Activated T-helper 1 cell treated with Interleukin-2 at 50 U/mL for 16 hours (primary cell): ENCODE data around the gene TSEN2.
A peak's percentile ranks its signal among the peaks of the same experiment; 100 is the strongest.

Source experiments
- DNase-seq: peaks from one replicate; pipeline ENCODE4 v3.0.0-alpha.2; 2020; ENCODE audit warnings: low read depth

The TSEN2 gene

DNA sequence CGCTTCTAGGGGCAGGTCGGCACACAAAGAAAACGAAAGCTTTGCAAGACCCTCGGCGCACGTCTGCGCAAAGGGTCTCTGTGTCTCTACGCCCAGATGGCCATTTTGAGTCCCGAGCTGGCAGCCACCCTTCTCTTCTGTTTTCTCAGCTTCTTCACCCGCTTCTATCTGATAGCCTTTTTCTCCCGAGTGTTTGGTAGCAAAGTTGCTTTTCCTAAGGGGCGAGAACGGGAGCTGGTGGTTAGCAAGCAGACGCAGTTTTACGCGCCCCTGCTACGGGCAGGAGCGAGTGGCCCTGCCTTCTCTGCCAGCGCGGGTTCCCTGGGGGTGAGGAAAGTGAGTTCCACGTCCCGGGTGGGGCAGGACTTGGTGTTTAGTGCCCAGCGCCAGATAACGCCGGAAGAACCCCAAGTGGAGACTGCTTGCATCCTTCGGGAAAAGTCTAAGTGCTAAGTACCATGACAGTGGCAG lies 69.7 kb downstream of the TSEN2 start:
- no peak for DNase-seq

DNA sequence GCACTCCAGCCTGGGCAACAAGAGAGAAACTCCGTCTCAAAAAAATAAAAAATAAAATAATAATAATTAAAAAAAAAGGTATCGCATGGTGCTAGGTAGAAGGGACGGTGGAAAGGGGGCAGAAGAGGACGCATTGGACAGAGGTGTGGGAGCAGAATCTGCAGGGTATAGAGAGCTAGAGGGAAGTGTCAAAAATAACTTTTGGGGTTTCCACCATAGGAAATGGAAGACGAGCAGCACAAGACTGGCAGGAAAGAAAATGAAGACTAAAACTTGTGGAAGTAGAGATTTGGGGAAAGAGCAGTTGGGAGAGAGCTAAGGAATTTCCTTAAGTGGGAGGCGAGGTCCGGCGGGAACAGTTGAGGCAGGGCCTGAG lies 72.0 kb downstream of the TSEN2 start:
- DNase-seq: no peak

DNA sequence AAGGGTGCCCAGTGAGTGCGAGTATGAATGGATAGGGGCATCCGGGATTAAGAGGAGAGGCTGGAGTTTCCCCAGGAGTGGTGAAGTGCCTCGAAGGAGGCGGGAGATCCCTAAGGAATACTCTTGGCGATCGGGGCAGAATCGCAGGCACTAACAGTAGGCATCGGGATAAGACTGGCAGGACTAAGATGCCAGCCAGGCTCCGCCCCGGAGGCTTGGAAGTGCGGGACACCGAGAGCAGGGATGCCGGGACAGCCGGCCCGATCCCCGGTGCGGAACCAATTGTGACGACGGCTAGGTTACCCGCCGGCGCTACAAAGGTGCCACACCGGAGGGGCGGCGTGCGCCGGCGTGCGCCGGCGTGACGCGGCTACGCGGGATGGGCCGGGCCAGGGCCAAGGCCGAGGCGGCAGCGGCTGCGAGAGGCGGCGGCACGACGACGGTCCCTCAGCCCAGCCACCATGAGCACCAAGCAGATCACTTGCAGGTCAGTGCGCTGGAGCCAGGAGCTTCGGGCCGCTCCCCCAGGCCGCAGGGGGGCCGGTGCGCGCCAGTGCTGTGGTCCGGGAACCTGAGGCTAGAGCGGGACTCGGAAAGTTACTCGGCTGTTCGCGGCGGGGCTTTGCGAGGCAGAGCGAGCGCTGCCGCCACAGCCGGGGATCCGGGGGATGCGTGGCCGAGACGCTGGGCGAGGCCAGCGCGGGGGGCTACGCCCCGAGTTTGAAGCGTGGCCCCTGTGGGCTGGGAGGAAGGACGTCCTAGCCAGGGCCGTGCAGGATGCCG lies 72.6 kb downstream of the TSEN2 start, which contains the start of gene MKRN2:
MKRN2 (plus strand) TSS at position 398 of the 783 bp plus-strand sequence; CDS start at position 462, 64 bp downstream.
- DNase-seq: peak; percentile 79

DNA sequence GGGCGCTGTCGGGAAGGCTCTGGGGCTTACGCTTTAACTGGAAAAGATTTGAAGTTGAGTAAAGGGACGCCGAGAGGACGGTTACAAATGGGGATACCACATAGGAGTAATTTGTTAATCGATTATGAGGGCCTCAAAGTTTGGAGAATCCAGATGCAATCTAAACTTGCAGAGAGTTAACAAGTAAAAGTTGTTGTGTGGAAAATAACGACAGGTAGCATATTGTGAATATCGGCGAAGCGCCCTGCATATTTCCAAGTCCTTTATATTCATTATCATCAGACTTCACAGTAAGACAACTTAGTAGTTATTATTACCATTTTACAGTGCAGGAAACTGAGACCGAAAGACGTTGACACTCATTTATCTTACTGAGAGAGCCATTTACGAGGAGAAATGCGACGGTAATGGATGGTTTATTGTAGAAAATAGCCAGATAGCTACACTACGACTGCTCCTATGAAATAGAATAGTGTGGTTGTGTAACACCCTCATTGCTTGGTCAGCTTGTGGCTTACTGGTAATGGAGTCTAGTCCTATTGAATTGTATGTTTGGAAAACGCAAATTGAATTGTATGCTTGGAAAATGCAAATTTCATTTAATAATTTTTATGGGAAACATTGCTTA lies 73.3 kb downstream of the TSEN2 start:
- no peak for DNase-seq

DNA sequence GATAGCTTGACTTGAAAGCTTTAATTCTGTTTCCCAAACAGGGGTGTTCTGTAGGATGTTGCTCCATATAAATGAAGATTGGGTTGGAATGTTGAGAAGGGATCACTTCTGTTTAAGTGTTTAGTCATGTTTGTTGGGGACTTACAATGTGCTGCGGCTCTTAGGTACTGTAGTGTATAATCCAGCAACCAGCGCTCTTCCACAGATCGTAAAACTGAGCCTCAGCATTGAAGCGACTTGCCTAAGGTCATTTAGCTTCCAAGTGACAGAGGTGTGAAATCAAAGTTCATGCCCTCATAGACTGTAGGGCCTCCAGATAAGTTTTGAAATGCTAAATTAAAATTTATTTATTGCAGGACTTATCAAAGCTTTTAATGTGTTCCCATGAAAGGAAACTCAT lies 74.4 kb downstream of the TSEN2 start:
- DNase-seq: no peak

DNA sequence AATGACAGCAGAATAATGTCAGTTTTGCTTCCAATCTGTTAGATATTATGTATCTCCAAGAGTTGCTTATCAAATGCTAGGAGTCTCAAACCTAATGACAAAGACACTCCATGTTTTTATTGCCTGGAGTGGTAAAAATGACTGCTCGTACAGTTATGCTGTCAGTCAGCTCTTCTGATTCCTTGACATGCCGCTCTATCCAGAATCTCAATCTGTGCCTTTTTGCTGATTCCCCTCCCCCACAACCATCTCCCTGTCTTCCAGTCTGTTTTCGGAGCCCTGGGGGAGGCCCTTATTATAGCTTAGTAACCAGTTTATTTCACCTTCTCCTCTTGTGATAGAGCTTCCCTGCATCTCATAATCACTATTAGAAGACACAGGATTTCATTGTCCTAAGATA lies 75.2 kb downstream of the TSEN2 start:
- DNase-seq: no peak

DNA sequence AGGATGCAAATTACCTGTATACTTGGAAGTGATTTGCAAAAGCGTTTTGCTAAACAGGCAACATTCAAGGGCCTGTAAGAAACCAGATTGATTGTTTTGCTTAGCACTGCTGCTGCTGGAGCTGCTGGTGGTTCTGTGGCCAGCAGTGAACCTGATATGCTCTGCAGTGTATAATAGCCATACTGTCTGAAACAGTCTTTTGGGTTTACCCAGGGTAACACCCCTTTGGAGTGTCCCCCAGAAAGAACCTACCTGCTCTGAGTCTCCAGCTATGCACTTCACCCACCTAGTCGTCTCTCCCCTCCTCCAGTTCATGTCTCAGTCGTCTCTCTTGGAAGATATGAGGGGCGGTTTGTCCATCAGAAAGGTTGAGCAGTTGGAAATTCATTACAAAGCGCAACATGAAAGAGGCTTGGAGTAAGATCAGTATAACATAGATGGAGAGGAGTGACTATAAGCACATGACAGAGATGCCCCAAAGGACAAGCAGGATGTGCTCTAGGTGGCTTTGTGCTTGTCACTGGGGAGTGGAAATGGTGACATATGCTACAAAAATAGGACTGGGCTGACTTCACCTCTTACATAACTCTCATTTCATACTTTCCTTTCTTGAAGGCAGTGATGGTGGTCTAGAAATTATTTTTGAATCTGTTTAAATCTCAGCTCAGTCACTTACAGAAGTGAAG lies 76.4 kb downstream of the TSEN2 start:
- no peak for DNase-seq

DNA sequence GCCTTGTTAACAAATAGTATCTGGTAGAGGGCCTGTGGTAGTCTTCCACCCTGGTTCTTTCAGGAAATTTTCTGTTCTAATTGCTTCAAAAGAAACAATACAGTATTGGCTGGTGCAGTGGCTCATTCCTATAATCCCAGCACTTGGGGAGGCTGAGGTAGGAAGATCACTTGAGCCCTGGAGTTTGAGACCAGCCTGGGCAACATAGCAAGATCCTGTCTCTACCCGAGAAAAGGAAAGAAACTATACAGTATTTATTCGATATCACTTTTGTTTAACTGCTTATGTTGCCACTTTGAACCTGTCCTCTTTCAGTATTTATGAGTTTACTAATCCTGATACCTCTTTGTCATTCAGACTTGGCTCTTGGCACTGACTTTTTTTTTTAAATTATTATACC lies 77.1 kb downstream of the TSEN2 start:
- no peak for DNase-seq

DNA sequence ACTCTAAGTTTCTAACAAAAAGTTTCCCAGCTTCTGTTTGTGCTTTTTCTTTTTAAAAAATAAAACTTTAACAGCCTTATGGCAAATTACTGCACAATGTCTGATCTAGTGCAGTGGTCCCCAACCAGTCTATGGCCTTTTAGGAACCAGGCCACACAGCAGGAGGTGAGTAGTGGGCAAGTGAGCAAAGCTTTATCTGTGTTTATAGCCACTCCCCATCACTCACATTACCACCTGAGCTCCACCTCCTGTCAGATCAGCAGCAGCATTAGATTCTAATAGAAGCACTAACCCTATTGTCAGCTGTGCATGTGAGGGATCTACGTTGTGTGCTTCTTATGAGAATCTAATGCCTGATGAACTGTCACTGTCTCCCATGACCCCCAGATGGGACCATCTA lies 78.2 kb downstream of the TSEN2 start:
- no peak for DNase-seq

DNA sequence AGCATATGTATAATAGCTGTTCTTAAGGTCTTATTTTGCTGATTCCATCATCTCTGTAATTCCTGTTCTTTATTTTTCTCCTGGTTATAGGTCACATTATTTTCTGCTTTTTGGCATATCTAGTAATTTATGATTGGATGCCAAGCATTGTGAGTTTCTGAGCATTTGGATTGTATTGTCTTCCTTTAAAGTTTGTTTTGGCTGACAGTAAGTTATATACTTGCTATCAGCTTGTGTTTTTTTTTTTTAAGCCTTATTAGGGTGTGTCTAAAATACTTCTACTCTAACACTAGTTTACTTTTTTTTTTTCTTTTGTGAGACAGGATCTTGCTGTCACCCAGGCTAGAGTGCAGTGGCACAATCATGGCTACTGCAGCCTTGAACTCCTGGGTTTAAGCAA lies 82.7 kb downstream of the TSEN2 start:
- DNase-seq: no peak

DNA sequence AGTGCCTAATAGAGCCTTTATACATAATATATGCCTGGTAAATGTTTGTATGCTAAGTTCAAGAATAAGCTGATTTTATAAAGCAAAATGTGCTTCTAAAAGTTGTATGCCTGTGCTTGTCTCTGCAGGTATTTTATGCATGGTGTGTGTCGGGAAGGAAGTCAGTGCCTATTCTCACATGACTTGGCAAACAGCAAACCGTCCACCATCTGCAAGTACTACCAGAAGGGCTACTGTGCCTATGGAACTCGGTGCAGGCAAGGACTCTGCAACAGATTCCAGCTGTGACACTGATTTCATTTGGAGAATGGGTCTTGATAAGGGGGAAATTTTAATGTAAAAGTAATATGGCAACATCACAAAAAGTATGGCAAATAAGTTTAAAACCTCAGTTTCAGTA lies 84.5 kb downstream of the TSEN2 start:
- no peak for DNase-seq

DNA sequence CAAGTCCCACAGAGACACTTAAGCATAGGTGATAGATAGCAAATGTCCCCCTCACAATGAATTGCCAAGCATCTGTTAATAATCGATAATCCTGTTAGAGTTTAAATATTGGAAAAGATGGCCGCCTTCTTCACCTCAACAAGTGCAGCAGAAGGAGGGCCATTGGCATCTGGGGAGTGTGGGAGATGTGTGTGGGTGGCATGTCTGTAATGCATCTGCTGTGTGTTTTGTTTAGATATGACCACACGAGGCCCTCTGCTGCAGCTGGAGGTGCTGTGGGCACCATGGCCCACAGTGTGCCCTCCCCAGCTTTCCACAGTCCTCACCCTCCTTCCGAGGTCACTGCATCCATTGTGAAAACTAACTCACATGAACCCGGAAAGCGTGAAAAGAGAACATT lies 85.6 kb downstream of the TSEN2 start:
- DNase-seq: no peak

DNA sequence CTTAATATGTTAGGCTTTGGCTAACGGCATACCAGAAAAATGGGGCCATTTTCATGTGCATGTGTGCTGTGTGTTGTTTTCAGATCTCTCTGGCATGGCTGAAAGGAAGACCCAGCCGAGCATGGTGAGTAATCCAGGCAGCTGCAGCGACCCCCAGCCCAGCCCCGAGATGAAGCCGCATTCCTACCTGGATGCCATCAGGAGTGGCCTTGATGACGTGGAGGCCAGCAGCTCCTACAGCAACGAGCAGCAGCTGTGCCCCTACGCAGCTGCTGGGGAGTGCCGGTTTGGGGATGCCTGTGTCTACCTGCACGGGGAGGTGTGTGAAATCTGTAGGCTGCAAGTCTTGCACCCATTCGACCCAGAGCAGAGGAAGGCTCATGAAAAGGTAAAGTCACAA lies 87.7 kb downstream of the TSEN2 start:
- no peak for DNase-seq

DNA sequence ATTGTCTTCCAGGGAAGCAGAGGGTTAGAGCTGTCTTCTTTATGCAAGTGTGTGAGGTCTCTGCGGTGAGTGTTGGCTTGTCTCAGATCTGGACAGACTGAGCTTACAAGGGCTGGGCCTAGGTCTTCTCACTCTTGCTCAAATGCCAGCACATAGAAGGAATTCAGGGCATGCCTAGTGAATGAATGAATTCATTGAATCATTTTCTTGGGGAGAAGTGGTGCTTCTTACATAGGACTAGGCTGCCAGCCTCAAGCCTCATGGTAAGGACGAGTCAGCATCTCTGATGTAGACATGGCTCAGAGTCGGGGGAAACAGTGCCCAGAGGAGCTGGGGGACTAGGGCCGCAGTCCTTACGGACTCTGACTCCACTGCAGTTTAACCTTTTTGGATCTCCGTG lies 89.9 kb downstream of the TSEN2 start:
- DNase-seq: no peak

DNA sequence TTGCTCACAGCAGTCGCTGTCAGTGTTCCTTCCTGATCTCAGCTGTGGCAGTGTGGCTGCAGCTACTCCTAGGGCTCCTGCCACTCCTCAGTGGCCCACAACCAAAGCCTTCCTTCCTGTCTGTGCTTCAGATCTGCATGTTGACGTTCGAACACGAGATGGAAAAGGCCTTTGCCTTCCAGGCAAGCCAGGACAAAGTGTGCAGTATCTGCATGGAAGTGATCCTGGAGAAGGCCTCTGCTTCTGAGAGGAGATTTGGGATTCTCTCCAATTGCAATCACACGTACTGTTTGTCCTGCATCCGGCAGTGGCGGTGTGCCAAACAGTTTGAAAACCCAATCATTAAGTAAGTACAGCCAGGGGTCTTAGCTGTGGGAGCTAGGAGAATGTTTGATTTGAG lies 90.4 kb downstream of the TSEN2 start:
- no peak for DNase-seq

DNA sequence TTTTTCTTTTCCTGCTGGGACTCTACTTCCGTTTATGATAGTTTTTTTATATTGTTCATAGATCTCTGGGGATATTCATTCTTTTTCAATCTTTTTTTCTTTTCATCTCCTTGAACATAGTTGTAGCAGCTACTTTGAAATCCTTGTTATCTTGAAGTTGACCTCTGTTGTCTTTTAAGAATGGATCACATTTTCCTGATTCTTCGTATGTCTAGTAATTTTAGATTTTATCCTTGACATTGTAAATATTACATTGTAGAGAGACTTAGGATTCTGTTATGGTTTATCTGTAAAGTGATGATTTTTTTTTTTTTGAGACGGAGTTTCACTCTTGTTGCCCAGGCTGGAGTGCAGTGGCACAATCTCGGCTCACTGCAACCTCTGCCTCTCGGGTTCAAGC lies 93.1 kb downstream of the TSEN2 start:
- DNase-seq: no peak

DNA sequence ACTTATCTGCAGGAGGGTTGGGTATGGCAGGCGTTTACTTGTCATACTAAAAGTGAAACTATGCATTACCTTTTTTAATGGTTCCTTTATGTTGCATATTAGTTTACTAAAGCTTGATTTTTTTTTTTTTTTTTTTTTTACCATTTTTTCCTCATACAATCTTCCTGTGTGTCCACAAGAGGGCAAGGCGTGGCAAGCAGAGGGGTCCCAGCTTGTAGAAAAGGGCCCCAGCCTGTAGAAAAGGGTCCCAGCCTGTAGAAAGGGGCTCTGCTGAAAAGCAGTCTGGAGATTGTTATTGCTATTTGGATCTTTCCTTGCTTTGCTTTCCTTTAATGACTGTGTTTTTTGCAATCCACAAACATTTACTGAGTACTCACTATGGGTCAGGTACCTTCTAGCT lies 94.5 kb downstream of the TSEN2 start:
- no peak for DNase-seq

DNA sequence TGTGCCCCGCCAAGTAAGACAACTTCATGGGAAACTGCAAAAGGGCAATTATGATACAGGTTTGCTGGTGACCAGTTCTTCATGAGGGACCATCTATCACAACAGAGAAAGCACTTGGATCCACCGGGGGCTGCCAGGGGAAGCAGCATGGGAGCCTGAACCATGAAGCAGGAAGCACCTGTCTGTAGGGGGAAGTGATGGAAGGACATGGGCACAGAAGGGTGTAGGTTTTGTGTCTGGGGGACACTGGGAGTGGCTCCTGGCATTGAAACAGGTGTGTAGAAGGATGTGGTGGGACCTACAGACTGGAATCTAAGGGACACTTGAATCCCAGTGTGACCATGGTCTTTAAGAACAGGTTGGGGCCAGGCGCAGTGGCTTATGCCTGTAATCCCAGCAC lies 95.2 kb downstream of the TSEN2 start:
- DNase-seq: no peak

DNA sequence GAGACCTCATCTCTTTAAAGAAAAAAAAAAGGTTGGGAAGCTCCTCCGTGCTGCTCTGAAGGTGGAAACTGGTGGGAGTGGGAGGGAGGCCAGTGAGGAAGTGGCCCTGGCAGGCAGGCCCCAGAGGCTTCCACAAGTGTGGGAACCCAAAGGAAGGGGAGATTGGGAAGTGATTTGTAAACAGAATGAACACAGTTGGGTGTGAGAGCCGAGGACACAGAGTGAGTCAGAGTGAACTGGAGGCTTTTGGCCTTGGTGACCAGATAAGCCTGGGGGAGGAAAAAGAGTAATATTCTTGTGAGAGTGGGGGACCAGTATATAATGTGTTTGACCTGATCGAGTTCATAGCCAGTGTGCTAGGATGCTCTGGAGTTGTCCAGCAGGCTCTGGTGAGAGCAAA lies 95.6 kb downstream of the TSEN2 start:
- DNase-seq: no peak

DNA sequence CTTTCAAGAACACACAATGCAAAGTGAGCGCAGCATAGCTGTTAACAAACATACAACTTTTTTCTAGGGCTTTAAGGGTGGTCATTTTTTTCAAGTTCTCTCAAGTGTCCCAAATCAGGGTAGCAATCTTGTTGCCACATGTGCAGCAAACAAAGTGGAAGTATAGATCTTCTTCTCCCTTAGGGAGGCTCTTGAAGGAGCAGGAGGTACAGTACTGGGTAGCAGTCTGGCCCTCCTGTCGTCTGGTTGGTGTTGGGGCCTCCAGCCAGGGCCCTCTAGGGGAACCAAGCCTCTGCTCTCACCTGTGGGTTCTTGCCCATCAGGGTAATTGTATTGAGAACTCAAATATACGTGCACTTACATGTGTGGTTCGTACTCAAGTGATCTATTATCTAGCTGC lies 98.5 kb downstream of the TSEN2 start:
- no peak for DNase-seq
